ENCODE results near the gene DEPDC4.
A peak's percentile ranks its signal among the peaks of the same experiment; 100 is the strongest.

DEPDC4 gene

DNA sequence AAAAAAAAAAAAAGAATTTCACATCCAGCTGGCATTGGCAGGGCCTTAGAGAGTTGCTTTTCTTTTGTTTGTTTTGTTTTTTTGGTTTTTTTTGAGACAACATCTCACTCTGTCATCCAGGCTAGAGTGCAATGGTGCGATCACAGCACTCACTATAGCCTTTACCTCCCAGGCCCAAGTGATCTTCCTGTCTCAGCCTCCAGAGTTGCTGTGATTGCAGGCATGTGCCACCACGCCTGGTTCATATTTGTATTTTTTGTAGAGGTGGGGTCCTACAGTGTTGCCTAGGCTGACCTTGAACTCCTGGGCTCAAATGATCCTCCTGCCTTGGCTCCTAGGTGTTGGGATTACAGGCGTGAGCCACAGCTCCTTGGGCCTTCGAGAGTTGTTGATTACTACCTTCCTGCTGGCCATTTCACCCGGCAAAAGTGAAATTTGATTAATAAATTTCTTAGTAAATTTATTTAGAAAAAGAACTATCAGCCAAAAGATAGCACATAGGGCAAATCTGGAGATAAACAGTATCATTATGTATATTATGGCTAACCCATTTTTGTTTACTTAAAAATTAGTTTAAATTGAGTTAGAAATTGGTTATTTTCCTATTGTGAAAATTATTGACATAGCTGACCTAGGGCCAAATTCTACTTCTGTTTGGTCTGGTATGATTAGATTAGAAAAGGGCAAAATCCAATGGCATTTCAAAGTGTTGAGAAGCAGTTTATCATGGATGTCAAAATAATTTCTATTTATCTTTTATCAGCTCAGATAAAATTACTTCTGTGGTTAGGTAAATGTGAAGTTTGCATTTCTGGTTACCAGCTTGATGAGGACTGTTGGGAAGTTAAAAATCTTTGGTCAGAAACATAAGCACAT is 53.6 kb downstream of the DEPDC4 start:
- no peak for DNase-seq

DNA sequence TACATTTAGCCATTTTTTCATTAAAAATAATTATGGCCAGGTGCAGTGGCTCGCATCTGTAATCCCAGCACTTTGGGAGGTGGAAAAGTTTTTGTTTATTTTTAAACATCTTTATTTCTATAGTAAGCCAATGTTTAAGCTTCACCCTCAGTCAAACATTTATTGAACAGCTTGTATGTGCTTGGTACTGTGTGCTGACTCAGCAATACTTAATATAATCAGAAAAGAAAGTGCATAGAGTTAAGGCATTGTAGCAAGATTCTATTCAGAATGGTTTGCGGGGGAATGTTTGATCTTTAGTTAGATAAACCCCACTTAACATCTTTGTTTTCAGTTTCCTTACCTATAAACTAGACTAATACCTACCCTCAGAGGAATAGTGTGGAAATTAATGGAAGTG is 55.2 kb downstream of the DEPDC4 start:
- DNase-seq = no peak

DNA sequence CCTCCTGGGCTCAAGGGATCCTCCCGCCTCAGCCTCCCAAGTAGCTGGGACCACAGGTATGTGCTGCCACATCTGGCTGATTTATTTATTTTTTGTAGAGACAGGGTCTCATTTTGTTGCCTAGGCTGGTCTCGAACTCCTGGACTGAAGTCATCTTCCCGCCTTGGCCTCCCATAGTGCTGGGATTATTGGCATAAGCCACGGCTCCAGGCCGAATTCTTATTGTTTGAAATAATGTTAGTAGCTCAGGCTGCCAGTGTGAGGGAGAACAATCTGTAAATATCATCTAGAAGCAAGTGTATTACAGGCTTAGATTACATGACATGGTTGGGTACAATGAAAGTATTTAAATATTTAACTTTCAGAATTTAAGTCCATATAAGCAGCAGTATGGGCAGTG is 58.0 kb downstream of the DEPDC4 start:
- DNase-seq = no peak

DNA sequence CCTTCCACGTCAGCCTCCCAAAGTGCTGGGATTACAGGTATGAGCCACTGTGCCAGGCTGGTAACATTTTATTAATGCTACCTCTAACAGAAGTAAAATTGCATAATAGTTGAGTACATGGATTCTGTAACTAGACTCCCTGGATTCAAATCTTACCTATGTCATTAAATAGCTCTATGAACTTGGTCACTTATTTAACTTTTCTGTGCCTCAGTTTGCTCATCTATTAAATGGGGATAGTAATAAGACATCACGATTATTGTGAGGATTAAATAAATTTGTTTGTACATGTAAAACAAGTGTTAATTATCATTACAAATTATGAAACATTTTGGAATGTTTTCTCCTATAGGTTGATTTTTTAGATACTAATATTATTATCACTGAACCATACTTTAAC is 59.6 kb downstream of the DEPDC4 start:
- no peak for DNase-seq

DNA sequence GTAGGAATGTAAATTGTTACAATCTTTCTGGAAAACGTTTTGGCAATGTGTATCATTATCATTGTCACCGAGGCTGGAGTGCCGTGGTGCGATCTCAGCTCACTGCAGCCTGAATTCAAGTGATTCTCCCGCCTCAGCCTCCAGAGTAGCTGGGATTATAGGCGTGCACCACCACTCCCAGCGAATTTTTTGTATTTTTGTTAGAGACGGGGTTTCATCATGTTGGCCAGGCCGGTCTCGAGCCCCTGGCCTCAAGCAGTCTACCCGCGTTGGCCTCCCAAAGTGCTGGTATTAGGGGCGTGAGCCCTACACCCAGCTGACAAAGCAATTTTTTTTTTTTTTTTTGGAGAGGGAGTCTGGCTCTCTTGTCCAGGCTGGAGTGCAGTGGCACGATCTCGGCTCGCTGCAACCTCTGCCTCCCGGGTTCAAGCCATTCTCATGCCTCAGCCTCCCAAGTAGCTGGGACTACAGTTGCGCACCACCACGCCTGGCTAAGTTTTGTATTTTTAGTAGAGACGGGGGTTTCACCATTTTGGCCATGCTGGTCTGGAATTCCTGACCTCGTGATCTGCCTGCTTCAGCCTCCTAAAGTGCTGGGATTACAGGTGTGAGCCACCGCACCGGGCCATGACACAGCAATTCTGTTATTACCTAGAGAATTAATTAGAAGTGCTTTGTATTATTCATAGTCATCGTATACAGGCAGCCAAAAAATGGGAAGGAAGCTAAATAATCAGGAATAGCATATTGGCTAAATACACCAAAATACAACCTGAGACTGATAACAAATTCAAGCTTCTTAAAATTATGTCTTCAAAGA is 65.1 kb downstream of the DEPDC4 start:
- DNase-seq = no peak

DNA sequence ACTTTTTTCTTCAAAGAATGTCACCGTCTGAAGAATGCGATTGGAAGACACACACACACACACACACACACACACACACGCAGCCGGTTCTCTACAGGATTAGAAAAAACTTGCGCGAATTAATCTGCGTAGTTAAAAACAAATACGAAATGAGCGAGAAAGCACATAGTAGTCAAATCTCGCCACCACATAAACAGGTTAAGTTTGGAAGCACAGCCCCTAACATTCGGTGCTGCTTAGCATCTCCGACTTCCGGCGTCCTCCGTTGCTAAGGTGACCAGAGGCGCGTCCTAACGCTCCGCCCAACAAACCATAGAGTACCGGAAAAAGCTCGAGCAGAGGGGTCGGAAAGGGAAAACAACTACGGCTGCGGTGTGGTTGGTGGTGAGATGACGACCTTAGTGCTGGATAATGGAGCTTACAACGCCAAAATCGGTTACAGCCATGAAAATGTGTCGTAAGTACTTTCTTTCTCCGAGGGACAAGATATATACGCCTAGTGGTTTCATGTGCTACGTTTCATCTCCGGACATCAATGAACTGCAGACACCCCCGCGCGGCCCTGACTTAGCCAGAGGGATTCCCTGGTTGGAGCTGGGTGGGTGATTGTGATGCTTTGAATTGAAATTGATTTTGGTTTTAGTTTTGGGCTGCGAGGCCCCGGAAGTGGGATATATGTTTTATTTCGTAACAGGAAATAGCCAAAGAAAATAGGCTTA is 66.3 kb downstream of the DEPDC4 start, which contains the start of gene ACTR6:
Gene ACTR6 (plus strand): TSS at position 353 of the 719 bp plus-strand sequence. CDS start 37 bp downstream, at position 390.
- DNase-seq = peak; percentile 64 to 79

DNA sequence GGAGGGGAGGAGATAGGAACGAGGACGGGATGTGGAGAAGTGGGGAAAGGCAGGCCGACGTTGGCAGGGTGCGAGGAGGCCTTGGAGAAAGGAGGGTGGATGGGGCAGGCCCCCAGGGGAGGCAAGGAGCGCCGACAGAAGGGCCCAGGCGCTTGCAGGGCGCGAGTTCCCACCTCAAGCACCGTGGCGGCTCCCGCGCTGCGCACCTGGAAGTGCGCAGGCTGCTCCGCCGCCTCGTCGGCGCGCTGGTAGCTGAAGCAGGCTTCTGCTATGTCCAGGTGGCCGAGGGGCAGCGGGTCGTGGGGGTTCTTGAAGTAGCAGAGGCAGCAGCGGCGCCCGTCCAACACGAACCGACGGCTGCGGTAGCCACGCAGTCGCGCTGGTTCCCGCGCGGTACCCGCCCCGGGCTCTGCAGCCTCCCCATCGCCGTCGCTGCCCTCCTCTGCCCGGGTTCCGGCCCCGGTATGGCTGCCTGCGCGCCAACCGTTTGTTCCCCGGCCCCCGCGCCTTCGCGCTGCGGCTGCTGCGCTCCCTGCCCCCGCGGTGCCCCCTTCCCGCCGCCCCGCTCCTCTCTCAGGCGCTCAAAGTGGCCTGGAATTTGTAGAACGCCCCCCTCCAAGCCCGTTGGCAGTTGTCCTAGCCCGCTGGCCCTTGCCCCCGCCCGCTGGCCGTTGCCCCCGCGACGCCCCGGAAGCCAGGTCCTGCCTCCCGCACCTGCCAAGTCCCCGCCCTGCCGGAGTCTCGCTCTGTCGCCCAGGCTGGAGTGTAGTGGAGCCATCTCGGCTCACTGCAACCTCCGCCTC is 67.3 kb downstream of the DEPDC4 start:
- no peak for DNase-seq

DNA sequence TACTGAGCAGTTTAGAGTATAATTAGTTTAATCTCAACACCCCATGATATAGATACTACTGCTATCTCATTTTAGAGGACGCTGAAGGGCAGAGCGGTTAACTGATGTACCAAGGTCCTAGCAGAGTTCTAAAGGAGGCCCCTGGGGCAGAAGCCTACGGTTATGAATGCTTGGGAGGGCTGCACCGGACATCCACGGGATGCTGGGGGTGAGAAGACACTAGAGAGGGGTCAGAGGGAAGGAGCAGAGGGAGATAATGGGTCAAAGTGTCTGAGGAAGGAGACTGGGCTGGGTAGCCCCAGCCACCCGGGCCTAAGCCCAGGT is 67.9 kb downstream of the DEPDC4 start:
- DNase-seq = no peak

DNA sequence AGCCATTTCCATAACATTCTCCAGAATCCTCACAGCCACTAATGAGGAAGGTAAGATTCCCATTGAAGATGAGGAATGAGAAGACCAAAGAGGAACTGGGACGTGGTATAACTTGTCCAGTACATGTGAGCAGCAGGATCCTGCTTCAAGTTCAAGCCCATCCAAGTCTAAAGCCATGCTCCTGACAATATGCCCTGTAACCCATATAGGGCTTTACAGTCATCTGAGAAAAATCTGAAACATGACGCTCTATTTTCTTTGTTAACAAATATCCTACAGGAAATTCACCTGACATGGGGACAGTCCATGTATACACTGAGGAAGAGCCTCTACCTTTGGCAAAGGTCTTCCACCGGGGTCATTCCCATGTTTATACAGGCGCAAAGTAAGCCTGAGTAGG is 69.4 kb downstream of the DEPDC4 start:
- DNase-seq = no peak

DNA sequence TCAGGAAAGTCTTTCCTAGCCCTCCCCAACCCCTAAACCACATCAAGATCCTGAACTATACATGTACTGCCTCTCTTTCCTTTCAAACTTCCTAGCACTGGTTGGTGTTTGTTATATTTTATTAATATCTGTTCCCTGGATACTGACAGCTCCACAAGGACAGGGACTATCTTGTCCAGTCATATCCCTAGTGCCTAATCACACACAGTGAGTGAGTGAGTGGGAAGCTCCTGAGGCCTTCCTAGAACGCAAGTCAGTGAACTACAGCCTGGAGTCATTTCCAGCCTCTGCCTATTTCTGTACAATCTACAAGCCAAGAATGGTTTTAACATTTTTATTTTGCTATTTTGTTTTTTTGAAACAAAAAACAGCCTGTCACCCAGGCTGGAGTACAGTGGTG is 73.8 kb downstream of the DEPDC4 start:
- DNase-seq = no peak
